T-helper 1 cell (primary cell): Measurements from ENCODE around the gene THRB.

Experiments
- DNase-seq, 5 donors: peaks; one replicate each; pipeline ENCODE4 v3.0.0-alpha.2; 2012 to 2020

The THRB gene

GRCh38 chr3:24344784-24345439, 149.7 kb downstream of the THRB start:
- no peak for DNase-seq

DNA sequence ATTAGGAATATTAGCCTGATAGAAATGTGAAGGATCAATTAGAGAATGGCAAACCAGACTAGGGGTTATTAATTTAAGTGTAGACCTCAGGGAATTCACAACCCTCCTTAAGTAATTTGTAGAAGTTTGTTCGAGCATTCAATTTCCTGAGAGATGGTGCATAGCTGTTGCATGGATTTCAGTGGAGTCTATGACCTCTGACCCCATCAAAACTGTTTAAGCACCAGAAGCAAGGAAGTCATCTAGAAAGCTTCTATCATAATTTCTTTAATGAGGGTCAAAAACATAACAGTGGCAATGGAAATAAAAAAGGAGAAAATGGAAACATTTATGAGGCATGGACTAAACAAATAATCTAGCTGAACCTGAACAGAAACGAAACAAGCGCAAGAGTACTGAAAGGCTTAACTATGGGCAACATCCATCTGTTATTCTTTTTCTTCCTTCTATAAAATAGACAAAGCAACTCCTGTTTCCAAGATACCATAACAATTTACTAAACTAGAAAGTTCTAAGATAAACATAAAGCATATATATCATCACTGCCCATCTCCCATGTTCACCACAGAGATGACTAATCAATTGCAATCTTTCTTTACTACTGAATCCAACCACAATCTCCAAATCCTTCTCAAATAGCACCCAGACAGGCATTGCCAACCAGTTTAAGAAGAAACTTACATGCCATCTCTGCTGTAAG, 151.4 kb downstream of the THRB start:
- DNase-seq: no peak

GRCh38 chr3:24342275-24342674, 152.4 kb downstream of the THRB start:
- DNase-seq: no peak

DNA sequence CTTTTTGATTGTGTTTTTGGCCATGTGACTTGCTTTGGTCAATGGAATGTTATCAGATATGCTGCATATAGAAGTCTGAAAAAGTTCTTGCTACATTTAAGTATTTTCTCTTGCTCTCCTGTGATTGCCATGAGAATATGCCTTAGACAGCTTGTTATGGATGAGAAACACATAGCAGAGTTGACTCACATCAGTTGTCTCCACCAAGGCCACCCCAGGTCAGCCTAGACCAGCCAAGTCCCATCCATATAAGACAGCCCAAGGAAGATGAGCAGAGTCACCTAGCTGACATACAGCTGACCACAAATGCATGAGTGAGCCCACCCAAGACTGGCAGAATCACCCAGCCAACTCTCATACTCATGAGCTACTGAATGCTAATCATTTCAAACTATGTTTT, 153.0 kb downstream of the THRB start:
- no peak for DNase-seq

DNA sequence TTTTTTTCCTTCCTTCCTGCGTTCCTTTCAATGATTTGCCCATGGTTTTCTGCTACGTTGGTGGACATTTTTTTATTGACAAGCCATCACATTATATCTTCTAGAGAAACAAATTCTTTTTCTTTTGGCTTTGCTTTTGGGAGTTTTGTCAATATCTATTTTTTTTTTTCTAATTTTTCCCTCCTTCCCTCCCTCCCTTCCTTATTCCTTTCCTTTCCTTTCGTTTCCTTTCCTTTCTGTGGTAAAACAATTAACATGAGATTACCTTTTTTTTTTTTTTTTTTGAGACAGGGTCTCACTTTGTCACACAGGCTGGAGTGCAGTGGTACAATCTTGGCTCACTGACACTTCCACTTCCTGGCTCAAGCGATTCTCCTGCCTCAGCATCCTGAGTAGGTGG, 153.7 kb downstream of the THRB start:
- DNase-seq: no peak

GRCh38 chr3:24340161-24340560, 154.5 kb downstream of the THRB start:
- no peak for DNase-seq

GRCh38 chr3:24339266-24339825, 155.3 kb downstream of the THRB start:
- DNase-seq: no peak

DNA sequence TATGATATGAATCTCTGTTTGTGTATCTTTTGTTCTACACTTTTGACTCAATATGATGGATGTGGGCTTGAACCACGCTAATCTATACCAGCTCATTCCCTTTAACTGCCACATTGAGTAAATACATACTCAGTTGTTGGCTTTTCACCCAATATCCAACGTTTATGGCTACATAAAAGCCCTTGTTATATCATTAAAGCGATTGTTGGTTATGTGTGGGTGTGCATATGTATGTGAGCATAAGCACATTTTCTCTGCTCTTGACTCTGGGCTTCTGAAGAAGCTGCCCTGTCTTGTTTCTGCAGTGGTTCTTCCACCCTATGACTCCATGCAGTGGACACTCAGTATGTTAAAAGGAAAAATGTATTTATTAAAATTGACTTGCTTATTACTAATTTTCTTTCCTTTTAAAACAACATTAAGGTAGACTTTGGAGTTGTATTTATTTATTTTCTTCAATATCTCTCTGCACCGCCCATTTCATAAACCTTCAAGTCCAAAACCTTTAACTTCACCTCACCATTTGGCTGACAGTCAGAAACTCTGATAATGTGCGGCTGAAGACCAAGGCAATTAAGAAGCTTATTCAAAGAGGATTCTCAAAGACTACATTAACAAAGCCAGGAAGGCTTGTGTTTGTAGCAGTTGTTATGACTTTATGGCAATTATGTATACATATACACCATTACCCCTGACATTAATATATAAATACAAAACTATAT, 156.1 kb downstream of the THRB start:
- no peak for DNase-seq

- DNase-seq: no peak
Observed at GRCh38 chr3:24336101-24336500, 158.5 kb downstream of the THRB start.

GRCh38 chr3:24332092-24332491, 162.6 kb downstream of the THRB start:
- DNase-seq: no peak

GRCh38 chr3:24323272-24323671, 171.4 kb downstream of the THRB start:
- no peak for DNase-seq

- DNase-seq: no peak
Observed at GRCh38 chr3:24320601-24321000, 174.0 kb downstream of the THRB start.

- DNase-seq: no peak
Observed at GRCh38 chr3:24318677-24319287, 175.9 kb downstream of the THRB start.

GRCh38 chr3:24316887-24317383, 177.7 kb downstream of the THRB start:
- no peak for DNase-seq

DNA sequence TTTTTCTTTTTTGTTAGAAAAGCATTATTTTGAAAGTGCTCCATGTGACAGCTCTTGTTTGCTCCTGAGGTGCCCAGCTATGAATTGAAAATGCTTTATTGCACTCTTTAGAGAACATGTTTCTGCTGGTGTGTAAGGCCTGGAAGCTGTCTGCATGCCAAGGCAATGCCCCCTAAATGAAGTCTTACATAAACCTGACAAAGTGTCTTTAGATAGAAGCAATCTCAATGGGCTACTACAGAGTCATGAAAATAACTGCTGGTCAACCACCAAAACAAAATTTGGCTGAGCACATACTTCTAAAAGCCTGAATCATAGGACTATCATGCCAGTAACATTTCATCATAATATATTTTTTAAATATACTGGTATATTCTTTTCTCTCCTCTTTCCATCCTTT, 178.7 kb downstream of the THRB start:
- DNase-seq: no peak

- no peak for DNase-seq
Observed at GRCh38 chr3:24315356-24315755, 179.3 kb downstream of the THRB start.

DNA sequence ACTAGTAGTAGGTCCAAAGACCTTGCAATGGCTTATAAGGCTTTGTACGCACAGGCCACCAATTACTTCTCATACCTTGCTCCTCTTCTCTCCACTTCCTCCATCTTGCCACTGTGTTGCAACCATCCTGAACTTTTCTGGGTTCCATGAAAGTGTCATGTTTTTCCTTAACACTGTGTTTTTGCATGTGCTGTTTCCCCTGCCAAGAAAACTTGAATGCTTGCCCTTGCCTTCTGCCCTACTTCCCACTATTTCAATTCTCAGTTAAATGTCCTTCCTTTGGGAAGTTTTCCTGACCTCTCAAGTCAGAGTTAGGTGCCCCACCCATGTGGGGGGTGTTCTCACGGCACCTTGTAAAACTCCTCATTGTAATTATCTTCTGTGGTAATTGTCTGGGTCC, 182.8 kb downstream of the THRB start:
- DNase-seq: no peak

DNA sequence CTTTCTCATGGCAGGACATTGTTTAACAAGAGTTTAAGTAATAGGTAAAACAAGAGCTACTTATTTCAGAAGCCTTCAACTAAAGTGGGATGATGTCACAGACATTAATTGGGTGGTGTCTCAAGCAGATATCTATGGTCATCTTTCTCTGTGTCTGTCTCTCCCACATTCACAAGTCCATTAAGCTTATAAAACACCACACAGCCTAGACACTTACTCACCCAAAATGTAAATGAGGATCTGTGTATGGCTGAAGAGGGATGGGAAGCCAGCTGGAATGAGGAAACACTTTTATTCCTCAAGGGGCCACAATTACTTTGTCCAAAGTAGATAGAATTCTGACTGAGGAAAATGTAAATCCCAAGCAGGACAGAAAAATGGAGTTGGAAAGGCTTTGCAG, 183.8 kb downstream of the THRB start:
- DNase-seq: no peak

DNA sequence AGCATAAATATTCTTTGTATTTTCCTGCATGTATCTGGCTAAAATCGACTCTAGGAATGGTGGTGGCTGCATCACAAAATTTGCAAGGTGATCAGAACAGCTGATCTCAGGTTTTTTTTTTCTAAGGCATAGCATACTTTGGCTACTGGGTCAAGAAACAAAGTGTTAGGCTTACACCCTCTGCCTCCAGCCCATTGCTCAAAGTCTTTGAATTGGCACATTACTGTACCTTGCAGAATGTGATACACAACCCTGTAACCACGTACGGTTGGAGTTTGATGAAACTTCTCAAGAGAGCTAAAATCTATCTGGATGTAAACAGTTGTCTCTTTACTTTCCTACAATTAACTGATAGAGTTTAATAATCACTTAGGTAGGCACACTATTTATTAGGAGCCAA, 188.1 kb downstream of the THRB start:
- DNase-seq: no peak

- no peak for DNase-seq
Observed at GRCh38 chr3:24305795-24306467, 188.7 kb downstream of the THRB start.

DNA sequence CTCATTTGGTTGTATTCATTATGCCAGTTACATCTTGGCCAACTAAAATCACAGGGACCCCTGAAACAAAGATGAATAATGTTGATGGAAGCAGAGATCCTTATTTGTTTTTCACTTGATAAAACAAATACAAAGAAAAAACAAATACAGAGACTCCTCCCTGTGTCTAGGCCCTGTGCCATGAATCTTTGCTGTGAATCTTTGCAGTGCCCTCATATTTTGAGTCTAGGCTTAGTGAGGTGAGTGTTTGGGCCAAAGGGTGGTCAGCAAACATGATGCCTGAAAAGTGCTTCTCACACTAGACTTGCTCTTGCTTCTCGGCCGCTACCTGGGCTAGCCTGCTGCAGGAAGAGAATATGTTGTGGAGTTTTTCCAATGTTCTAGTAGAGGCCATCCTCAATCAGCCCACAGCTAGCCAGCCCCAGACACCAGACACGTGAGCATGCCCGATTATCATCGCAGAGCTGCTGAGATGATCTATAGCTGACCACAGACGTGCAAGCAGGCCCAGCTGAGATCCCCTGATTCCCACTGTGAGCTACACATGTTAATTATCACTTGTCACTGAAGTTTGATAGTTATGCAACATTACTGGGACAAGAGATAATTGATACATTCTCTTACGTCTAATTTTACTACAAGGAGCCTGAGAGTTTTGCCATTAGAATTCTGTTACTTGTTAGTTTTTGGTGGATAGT, 191.4 kb downstream of the THRB start:
- DNase-seq: no peak

GRCh38 chr3:24302396-24302795, 192.3 kb downstream of the THRB start:
- no peak for DNase-seq
